ENCODE data around the gene AGAP4.
"Not testable (repeated sequence)": the region's sequence is repeated elsewhere in the genome, so short reads cannot be mapped to it uniquely, and the experiment has no call there.

GRCh38 chr10:45787212-45787741, 60.0 kb downstream of the AGAP4 start:
- not testable (repeated sequence) for TF ChIP-seq CTCF, EP300 (IDR thresholded peaks at IDR 0.05)
